HEK293 (cell line): Measurements from ENCODE around the gene MAP1LC3C.

Experiments
- CTCF ChIA-PET: fragments of 350-600 bp; formaldehyde crosslinking; extraction: SDS; loops from one replicate; lab custom pipeline; 2021; ENCODE audit warnings: antibody characterized with exemption; lab: Yijun Ruan, JAX
- POLR2A ChIA-PET: fragments of 300-600 bp; formaldehyde crosslinking; extraction: SDS; loops from one replicate; lab custom pipeline; 2020; ENCODE audit warnings: antibody characterized with exemption, inconsistent platforms; lab: Yijun Ruan, JAX
- H3K27ac ChIP-seq: fragments of 200-500 bp; sonication (Bioruptor generic); 2 replicates; pipeline ENCODE4 v1.5.1; 2014; ENCODE audit warnings: low read depth, low read length, control low read depth, inconsistent platforms; ENCODE audit errors: extremely low read depth
- H3K36me3 ChIP-seq, 2 experiments: fragments of 200-500 bp in 1 of 2; sonication (Bioruptor generic) in 1 of 2; 1 replicate in 1 of 2; 2 replicates in 1 of 2; pipeline ENCODE4 v1.5.1; 2014 to 2017; ENCODE audit warnings: inconsistent platforms in 2 of 2, low read length in 2 of 2; ENCODE audit not compliant: control insufficient read depth in 2 of 2, insufficient read depth in 1 of 2
- H3K4me1 ChIP-seq: fragments of 200-500 bp; sonication (Bioruptor generic); 2 replicates; pipeline ENCODE4 v1.5.1; 2014; ENCODE audit warnings: mild to moderate bottlenecking, low read length, inconsistent platforms; ENCODE audit not compliant: control insufficient read depth, insufficient read depth
- H3K4me3 ChIP-seq: 2 replicates; pipeline ENCODE4 v1.5.1; 2011; ENCODE audit warnings: low read depth, mild to moderate bottlenecking, control low read depth, low read length, moderate library complexity
- H3K9me3 ChIP-seq: fragments of 200-500 bp; sonication (Bioruptor generic); 2 replicates; pipeline ENCODE4 v1.5.1; 2014; ENCODE audit warnings: low read depth, low read length, inconsistent platforms; ENCODE audit not compliant: control insufficient read depth, insufficient read depth
- GLIS2 ChIP-seq: fragments of 450-650 bp; formaldehyde crosslinking; IDR thresholded peaks from 2 replicates; pipeline ENCODE4 v1.5.1; 2016; ENCODE audit warnings: missing biosample characterization, missing genetic modification characterization
- KLF8 ChIP-seq: fragments of 450-650 bp; formaldehyde crosslinking; IDR thresholded peaks from 2 replicates; pipeline ENCODE4 v1.5.1; 2016; ENCODE audit warnings: missing biosample characterization, missing genetic modification characterization
- SALL2 ChIP-seq: fragments of 450-650 bp; formaldehyde crosslinking; IDR thresholded peaks from 2 replicates; pipeline ENCODE4 v1.5.0; 2017; ENCODE audit warnings: missing biosample characterization, mild to moderate bottlenecking, missing genetic modification characterization, borderline replicate concordance
- ZBTB1 ChIP-seq: fragments of 450-650 bp; formaldehyde crosslinking; IDR thresholded peaks from 2 replicates; pipeline ENCODE4 v1.5.1; 2016; ENCODE audit warnings: missing biosample characterization, missing genetic modification characterization
- ZNF133 ChIP-seq: fragments of 450-650 bp; formaldehyde crosslinking; IDR thresholded peaks from 2 replicates; pipeline ENCODE4 v1.5.1; 2016; ENCODE audit warnings: missing biosample characterization, missing genetic modification characterization
- ZNF23 ChIP-seq: fragments of 450-650 bp; formaldehyde crosslinking; IDR thresholded peaks from 2 replicates; pipeline ENCODE4 v1.5.1; 2016; ENCODE audit warnings: missing biosample characterization, missing genetic modification characterization, borderline replicate concordance
- ZNF366 ChIP-seq: fragments of 450-650 bp; formaldehyde crosslinking; conservative IDR thresholded peaks from 2 replicates; pipeline ENCODE4 v1.5.1; 2016; ENCODE audit warnings: missing biosample characterization, missing genetic modification characterization
- ZNF549 ChIP-seq: fragments of 450-650 bp; IDR thresholded peaks from 2 replicates; pipeline ENCODE4 v1.5.1; 2018; ENCODE audit warnings: missing biosample characterization, missing genetic modification characterization, mild to moderate bottlenecking, inconsistent platforms, moderate library complexity
- ZNF621 ChIP-seq: fragments of 450-650 bp; formaldehyde crosslinking; IDR thresholded peaks from 2 replicates; pipeline ENCODE4 v1.5.1; 2017; ENCODE audit warnings: missing biosample characterization, missing genetic modification characterization
- ZNF623 ChIP-seq: fragments of 450-650 bp; formaldehyde crosslinking; IDR thresholded peaks from 2 replicates; pipeline ENCODE4 v1.5.1; 2016; ENCODE audit warnings: missing biosample characterization, missing genetic modification characterization
- ZNF837 ChIP-seq: fragments of 450-650 bp; formaldehyde crosslinking; IDR thresholded peaks from 2 replicates; pipeline ENCODE4 v1.5.1; 2016; ENCODE audit warnings: missing biosample characterization, missing genetic modification characterization
- TF ChIP-seq, protein P1 (sequence below): fragments of 450-650 bp; formaldehyde crosslinking; IDR thresholded peaks from 2 replicates; pipeline ENCODE4 v1.5.1; 2016; ENCODE audit warnings: missing biosample characterization, missing genetic modification characterization
- TF ChIP-seq, protein P2 (sequence below): fragments of 450-650 bp; formaldehyde crosslinking; IDR thresholded peaks from 2 replicates; pipeline ENCODE4 v1.5.1; 2016; ENCODE audit warnings: missing biosample characterization, missing genetic modification characterization
- TF ChIP-seq, protein P3 (sequence below): fragments of 450-650 bp; formaldehyde crosslinking; IDR thresholded peaks from 2 replicates; pipeline ENCODE4 v1.5.1; 2017; ENCODE audit warnings: missing biosample characterization, missing genetic modification characterization
- TF ChIP-seq, protein P4 (sequence below): fragments of 450-650 bp; formaldehyde crosslinking; IDR thresholded peaks from 2 replicates; pipeline ENCODE4 v1.5.1; 2016; ENCODE audit warnings: missing biosample characterization, missing genetic modification characterization, borderline replicate concordance
- TF ChIP-seq, protein P5 (sequence below): fragments of 450-650 bp; formaldehyde crosslinking; IDR thresholded peaks from 2 replicates; pipeline ENCODE4 v1.5.1; 2016; ENCODE audit warnings: missing biosample characterization, missing genetic modification characterization
- TF ChIP-seq, protein P6 (sequence below): fragments of 450-650 bp; formaldehyde crosslinking; IDR thresholded peaks from 2 replicates; pipeline ENCODE4 v1.5.1; 2017; ENCODE audit warnings: missing biosample characterization, missing genetic modification characterization

Gene MAP1LC3C

DNA sequence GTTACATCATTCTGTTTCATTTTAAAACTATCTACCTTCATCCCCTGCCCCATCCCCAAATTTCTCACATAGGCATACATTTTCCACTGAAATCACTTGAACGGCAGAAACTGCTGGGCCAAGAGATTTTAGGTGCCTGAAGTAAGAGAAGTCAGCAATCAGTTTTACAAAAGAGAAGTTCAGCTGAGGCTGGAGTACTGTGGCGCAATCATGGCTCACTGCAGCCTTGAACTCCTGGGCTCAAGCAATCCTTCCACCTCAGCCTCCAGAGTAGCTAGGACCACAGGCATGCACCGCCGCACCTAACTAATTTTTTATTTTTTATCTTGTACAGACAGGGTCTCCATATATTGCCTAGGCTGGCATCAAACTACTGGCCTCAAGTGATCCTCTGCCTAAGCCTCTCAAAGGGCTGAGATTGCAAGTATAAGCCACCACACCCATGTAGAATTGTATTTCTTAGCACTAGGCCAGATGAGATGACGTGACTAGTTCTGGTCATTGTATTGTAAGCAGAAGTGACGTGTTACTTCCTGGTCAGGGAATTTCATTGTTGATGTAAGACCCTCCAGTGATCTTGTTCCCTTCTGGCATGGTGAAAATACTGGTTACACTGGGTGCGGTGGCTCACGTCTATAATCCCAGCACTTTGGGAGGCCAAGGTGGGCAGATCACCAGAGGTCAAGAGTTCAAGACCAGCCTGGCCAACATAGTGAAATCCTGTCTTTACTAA lies 34.2 kb downstream of the MAP1LC3C start (continued):
- TF ChIP-seq, protein P1, sequence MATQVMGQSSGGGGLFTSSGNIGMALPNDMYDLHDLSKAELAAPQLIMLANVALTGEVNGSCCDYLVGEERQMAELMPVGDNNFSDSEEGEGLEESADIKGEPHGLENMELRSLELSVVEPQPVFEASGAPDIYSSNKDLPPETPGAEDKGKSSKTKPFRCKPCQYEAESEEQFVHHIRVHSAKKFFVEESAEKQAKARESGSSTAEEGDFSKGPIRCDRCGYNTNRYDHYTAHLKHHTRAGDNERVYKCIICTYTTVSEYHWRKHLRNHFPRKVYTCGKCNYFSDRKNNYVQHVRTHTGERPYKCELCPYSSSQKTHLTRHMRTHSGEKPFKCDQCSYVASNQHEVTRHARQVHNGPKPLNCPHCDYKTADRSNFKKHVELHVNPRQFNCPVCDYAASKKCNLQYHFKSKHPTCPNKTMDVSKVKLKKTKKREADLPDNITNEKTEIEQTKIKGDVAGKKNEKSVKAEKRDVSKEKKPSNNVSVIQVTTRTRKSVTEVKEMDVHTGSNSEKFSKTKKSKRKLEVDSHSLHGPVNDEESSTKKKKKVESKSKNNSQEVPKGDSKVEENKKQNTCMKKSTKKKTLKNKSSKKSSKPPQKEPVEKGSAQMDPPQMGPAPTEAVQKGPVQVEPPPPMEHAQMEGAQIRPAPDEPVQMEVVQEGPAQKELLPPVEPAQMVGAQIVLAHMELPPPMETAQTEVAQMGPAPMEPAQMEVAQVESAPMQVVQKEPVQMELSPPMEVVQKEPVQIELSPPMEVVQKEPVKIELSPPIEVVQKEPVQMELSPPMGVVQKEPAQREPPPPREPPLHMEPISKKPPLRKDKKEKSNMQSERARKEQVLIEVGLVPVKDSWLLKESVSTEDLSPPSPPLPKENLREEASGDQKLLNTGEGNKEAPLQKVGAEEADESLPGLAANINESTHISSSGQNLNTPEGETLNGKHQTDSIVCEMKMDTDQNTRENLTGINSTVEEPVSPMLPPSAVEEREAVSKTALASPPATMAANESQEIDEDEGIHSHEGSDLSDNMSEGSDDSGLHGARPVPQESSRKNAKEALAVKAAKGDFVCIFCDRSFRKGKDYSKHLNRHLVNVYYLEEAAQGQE (tag by site-specific recombination): no peak
- TF ChIP-seq ZNF23 (no peak), ZNF133 (tag by site-specific recombination) (no peak), SALL2 (tag by site-specific recombination) (no peak)

DNA sequence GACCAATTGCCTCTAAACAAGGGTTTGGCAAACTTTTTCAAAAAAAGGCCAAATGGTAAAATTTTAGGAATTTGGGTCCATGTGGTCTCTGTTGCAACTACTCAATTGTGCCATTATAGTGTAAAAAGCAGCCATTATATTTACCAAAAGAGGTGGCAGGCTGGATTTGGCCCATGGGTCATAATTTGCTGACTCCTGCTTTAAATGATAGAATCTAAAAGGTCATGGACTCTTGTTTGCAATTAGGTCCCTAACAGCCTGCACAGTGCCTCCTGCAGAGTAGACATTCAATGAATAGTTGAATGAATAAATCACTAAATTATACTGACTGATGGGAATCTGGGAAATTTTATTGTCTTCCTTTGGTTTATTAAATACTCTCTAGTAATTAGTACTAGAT lies 35.2 kb downstream of the MAP1LC3C start:
- Histone ChIP-seq H3K36me3 (no peaks in the 10 kb centered on the region), H3K9me3 (no peaks in the 10 kb centered on the region), H3K4me3 (no peak overlapping the region), H3K4me1 (no peaks in the 10 kb centered on the region), H3K27ac (no peak overlapping the region)
- ChIA-PET POLR2A (no interaction called here), CTCF (no interaction called here)
- TF ChIP-seq, protein P2, sequence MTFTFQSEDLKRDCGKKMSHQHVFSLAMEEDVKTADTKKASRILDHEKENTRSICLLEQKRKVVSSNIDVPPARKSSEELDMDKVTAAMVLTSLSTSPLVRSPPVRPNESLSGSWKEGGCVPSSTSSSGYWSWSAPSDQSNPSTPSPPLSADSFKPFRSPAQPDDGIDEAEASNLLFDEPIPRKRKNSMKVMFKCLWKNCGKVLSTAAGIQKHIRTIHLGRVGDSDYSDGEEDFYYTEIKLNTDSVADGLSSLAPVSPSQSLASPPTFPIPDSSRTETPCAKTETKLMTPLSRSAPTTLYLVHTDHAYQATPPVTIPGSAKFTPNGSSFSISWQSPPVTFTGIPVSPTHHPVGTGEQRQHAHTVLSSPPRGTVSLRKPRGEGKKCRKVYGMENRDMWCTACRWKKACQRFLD: no peak
- TF ChIP-seq, protein P3, sequence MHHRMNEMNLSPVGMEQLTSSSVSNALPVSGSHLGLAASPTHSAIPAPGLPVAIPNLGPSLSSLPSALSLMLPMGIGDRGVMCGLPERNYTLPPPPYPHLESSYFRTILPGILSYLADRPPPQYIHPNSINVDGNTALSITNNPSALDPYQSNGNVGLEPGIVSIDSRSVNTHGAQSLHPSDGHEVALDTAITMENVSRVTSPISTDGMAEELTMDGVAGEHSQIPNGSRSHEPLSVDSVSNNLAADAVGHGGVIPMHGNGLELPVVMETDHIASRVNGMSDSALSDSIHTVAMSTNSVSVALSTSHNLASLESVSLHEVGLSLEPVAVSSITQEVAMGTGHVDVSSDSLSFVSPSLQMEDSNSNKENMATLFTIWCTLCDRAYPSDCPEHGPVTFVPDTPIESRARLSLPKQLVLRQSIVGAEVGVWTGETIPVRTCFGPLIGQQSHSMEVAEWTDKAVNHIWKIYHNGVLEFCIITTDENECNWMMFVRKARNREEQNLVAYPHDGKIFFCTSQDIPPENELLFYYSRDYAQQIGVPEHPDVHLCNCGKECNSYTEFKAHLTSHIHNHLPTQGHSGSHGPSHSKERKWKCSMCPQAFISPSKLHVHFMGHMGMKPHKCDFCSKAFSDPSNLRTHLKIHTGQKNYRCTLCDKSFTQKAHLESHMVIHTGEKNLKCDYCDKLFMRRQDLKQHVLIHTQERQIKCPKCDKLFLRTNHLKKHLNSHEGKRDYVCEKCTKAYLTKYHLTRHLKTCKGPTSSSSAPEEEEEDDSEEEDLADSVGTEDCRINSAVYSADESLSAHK (tag by site-specific recombination): no peak
- TF ChIP-seq ZNF621 (no peak), GLIS2 (tag by site-specific recombination) (no peak), ZNF623 (no peak), ZNF549 (tag by site-specific recombination) (no peak), KLF8 (tag by site-specific recombination) (no peak), ZNF366 (tag by site-specific recombination) (no peak), ZNF837 (no peak), ZBTB1 (tag by site-specific recombination) (no peak)
- TF ChIP-seq, protein P4, sequence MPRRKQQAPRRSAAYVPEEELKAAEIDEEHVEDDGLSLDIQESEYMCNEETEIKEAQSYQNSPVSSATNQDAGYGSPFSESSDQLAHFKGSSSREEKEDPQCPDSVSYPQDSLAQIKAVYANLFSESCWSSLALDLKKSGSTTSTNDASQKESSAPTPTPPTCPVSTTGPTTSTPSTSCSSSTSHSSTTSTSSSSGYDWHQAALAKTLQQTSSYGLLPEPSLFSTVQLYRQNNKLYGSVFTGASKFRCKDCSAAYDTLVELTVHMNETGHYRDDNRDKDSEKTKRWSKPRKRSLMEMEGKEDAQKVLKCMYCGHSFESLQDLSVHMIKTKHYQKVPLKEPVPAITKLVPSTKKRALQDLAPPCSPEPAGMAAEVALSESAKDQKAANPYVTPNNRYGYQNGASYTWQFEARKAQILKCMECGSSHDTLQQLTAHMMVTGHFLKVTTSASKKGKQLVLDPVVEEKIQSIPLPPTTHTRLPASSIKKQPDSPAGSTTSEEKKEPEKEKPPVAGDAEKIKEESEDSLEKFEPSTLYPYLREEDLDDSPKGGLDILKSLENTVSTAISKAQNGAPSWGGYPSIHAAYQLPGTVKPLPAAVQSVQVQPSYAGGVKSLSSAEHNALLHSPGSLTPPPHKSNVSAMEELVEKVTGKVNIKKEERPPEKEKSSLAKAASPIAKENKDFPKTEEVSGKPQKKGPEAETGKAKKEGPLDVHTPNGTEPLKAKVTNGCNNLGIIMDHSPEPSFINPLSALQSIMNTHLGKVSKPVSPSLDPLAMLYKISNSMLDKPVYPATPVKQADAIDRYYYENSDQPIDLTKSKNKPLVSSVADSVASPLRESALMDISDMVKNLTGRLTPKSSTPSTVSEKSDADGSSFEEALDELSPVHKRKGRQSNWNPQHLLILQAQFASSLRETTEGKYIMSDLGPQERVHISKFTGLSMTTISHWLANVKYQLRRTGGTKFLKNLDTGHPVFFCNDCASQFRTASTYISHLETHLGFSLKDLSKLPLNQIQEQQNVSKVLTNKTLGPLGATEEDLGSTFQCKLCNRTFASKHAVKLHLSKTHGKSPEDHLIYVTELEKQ: no peak
- TF ChIP-seq, protein P5, sequence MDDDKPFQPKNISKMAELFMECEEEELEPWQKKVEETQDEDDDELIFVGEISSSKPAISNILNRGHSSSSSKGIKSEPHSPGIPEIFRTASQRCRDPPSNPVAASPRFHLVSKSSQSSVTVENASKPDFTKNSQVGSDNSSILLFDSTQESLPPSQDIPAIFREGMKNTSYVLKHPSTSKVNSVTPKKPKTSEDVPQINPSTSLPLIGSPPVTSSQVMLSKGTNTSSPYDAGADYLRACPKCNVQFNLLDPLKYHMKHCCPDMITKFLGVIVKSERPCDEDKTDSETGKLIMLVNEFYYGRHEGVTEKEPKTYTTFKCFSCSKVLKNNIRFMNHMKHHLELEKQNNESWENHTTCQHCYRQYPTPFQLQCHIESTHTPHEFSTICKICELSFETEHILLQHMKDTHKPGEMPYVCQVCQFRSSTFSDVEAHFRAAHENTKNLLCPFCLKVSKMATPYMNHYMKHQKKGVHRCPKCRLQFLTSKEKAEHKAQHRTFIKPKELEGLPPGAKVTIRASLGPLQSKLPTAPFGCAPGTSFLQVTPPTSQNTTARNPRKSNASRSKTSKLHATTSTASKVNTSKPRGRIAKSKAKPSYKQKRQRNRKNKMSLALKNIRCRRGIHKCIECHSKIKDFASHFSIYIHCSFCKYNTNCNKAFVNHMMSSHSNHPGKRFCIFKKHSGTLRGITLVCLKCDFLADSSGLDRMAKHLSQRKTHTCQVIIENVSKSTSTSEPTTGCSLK (tag by site-specific recombination): no peak
- TF ChIP-seq, protein P6, sequence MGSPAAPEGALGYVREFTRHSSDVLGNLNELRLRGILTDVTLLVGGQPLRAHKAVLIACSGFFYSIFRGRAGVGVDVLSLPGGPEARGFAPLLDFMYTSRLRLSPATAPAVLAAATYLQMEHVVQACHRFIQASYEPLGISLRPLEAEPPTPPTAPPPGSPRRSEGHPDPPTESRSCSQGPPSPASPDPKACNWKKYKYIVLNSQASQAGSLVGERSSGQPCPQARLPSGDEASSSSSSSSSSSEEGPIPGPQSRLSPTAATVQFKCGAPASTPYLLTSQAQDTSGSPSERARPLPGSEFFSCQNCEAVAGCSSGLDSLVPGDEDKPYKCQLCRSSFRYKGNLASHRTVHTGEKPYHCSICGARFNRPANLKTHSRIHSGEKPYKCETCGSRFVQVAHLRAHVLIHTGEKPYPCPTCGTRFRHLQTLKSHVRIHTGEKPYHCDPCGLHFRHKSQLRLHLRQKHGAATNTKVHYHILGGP: no peak
